ENCODE results near the gene ARPP21. TPM values are rescaled to one million over a fixed set of nuclear protein-coding genes. Genes with fewer than 3 reads are reported as not detected.

Gene ARPP21
- total RNA-seq, 1 donor from 2014 or later = 4.9 TPM

DNA sequence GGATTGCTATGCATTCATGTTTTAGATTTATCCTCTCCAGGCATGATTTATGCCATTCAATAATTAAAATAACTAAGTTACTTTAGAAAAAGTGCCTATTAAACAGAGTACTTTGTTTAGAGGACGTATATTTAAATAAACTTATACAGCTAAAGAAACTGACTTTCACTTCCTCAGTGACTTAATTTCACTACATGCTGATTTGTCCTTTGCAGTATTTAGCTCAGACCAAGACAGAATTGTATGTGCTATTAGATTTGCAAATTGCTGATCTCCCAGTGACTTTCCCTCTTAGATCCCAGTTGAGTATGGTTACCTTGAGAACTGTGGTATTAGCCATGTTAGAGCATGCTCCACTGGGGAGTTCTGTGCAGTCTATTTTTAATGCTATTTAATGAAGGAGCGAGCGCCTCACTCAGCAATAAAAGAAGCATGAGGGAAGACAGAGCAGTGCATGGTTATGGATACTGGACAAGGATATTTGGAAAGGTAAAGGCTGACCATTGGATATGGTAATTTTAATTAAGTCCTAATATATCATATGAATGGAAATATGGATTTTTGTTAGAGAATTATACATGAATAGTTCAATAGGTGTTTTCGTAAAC, 2.7 kb downstream of the ARPP21 start:
- peak overlapping the region; percentile 3 for H3K4me3 Mint-ChIP-seq (ENCODE audit: unreplicated experiment)
- no peaks in the 10 kb centered on the region for H3K36me3 Mint-ChIP-seq (ENCODE audit: low read depth)
- H3K27ac Mint-ChIP-seq (ENCODE audit: unreplicated experiment) = no peak overlapping the region
- H3K9me3 Mint-ChIP-seq (ENCODE audit: low read depth) = no peaks in the 10 kb centered on the region
- H3K27me3 Mint-ChIP-seq (ENCODE audit: low read depth) = peaks cover 63% of the 10 kb centered on the region
- H3K4me1 Mint-ChIP-seq (ENCODE audit: low read depth) = peaks cover 24% of the 10 kb centered on the region
- DNase-seq (ENCODE audit: low spot score) = no peak
- TF ChIP-seq, protein P1, sequence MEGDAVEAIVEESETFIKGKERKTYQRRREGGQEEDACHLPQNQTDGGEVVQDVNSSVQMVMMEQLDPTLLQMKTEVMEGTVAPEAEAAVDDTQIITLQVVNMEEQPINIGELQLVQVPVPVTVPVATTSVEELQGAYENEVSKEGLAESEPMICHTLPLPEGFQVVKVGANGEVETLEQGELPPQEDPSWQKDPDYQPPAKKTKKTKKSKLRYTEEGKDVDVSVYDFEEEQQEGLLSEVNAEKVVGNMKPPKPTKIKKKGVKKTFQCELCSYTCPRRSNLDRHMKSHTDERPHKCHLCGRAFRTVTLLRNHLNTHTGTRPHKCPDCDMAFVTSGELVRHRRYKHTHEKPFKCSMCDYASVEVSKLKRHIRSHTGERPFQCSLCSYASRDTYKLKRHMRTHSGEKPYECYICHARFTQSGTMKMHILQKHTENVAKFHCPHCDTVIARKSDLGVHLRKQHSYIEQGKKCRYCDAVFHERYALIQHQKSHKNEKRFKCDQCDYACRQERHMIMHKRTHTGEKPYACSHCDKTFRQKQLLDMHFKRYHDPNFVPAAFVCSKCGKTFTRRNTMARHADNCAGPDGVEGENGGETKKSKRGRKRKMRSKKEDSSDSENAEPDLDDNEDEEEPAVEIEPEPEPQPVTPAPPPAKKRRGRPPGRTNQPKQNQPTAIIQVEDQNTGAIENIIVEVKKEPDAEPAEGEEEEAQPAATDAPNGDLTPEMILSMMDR (IDR thresholded peaks at IDR 0.05) = no peak

DNA sequence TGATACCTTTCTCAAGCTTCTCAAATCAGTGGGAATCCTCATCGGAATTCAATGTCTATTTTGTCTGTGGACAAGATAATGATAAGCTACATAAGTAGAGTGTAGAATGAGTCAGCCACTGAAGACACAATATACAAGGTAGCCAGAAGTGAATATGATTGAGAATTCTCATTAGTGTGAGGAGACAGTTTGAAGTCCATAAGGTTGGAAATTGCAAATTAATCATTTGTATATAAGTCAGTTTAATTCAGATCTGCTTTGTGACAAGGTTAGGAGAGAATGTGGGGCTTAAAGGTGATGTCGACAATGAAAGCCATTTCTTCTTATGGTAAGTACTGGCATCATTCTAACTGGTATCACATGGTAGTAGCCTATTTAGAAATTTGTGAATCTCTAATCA, 4.2 kb downstream of the ARPP21 start:
- peaks cover 52% of the 10 kb centered on the region for H3K27me3 Mint-ChIP-seq (ENCODE audit: low read depth)
- H3K36me3 Mint-ChIP-seq (ENCODE audit: low read depth) = no peaks in the 10 kb centered on the region
- peaks cover 28% of the 10 kb centered on the region for H3K4me1 Mint-ChIP-seq (ENCODE audit: low read depth)
- no peak for DNase-seq (ENCODE audit: low spot score)
- H3K4me3 Mint-ChIP-seq (ENCODE audit: unreplicated experiment) = peak overlapping the region; percentile 31
- TF ChIP-seq, protein P1 (IDR thresholded peaks at IDR 0.05) = no peak
- H3K9me3 Mint-ChIP-seq (ENCODE audit: low read depth) = no peaks in the 10 kb centered on the region
- no peak overlapping the region for H3K27ac Mint-ChIP-seq (ENCODE audit: unreplicated experiment)

DNA sequence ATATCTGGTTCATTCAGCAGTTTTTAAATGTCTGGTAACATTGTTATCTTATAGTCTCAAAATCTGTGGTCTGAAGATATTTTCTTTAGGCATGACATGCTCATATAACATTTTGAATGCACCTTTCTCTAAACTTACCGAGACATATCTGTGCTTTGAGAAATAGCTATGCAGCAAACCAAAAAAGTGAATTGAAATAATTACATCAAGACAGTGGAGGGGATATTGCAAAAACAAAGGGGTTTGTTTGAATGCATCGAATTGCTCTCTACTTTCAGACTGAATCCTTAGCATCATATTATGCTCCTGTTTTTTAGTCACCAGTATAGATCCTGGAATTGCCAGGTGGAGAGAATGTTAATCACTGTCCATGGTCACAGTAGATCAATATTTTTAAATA, 5.1 kb downstream of the ARPP21 start:
- Mint-ChIP-seq H3K4me1 (ENCODE audit: low read depth) (peaks cover 23% of the 10 kb centered on the region), H3K27me3 (ENCODE audit: low read depth) (peaks cover 49% of the 10 kb centered on the region), H3K27ac (ENCODE audit: unreplicated experiment) (no peak overlapping the region)

DNA sequence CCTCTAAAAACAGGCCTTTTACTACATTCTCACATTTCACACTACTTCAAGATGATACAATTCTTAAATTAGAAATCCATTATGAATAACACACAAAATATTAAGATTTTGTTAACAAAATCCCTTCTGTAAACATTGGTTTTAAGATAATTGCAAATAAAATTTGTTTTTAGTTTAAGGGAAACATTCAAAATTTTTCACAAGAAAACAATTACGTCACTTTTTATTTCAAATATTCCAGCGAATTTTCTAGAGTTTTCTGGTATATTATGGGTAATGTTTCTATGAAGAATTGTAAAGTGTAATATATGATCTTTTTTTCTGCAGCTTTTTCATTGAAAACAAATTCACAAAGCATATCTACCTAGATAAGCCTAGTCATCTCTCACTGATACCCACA, 5.9 kb downstream of the ARPP21 start:
- Mint-ChIP-seq H3K27me3 (ENCODE audit: low read depth) (peaks cover 46% of the 10 kb centered on the region), H3K36me3 (ENCODE audit: low read depth) (no peaks in the 10 kb centered on the region), H3K4me1 (ENCODE audit: low read depth) (peaks cover 16% of the 10 kb centered on the region), H3K9me3 (ENCODE audit: low read depth) (no peaks in the 10 kb centered on the region), H3K4me3 (ENCODE audit: unreplicated experiment) (no peak overlapping the region), H3K27ac (ENCODE audit: unreplicated experiment) (no peak overlapping the region)
- DNase-seq (ENCODE audit: low spot score) = no peak
- TF ChIP-seq, protein P1 (IDR thresholded peaks at IDR 0.05) = no peak

More for the DNA sequence above, 5.1 kb downstream of the ARPP21 start:
- TF ChIP-seq, protein P1 (IDR thresholded peaks at IDR 0.05) = no peak
- H3K9me3 Mint-ChIP-seq (ENCODE audit: low read depth) = no peaks in the 10 kb centered on the region
- no peak overlapping the region for H3K4me3 Mint-ChIP-seq (ENCODE audit: unreplicated experiment)
- H3K36me3 Mint-ChIP-seq (ENCODE audit: low read depth) = no peaks in the 10 kb centered on the region
- DNase-seq (ENCODE audit: low spot score) = no peak

DNA sequence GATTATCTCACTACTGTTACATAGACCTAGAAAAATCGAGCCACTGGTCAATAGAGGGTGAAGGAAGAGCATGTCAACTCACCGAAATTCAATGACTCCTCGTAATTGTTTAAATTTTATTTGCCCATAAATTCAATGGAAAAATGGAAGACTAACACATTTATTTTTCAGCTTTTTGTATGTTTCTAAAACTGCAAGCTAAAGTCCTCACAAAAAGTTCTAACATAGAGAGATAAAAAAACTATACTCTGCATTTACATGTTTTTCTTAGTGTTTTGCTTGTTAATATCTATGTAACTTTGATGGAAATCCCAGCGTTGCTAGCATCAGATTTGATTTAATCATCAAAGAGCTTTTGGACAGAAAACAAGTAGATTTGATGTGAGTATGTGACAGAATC, 6.8 kb downstream of the ARPP21 start:
- Mint-ChIP-seq H3K4me1 (ENCODE audit: low read depth) (peaks cover 12% of the 10 kb centered on the region), H3K9me3 (ENCODE audit: low read depth) (no peaks in the 10 kb centered on the region), H3K27ac (ENCODE audit: unreplicated experiment) (no peak overlapping the region), H3K27me3 (ENCODE audit: low read depth) (peaks cover 37% of the 10 kb centered on the region), H3K36me3 (ENCODE audit: low read depth) (no peaks in the 10 kb centered on the region), H3K4me3 (ENCODE audit: unreplicated experiment) (no peak overlapping the region)
- no peak for DNase-seq (ENCODE audit: low spot score)
- TF ChIP-seq, protein P1 (IDR thresholded peaks at IDR 0.05) = no peak

All from chondrocyte (in vitro differentiated cells).